ENCODE data around the gene SEMG2. TPM values are rescaled to one million over a fixed set of nuclear protein-coding genes. Genes with fewer than 3 reads are reported as not detected.

Gene SEMG2
- total RNA-seq, 1 donor from 2014 or later: not detected

Other genes starting within 250 kb of the SEMG2 start
- not detected for gene KCNS1, start 120.2 kb upstream of the SEMG2 start, total RNA-seq
- not detected for gene WFDC5, start 106.2 kb upstream of the SEMG2 start, total RNA-seq
- not detected for gene WFDC12, start 96.9 kb upstream of the SEMG2 start, total RNA-seq
- not detected for gene PI3, start 46.5 kb upstream of the SEMG2 start, total RNA-seq
- not detected for gene SEMG1, start 14.3 kb upstream of the SEMG2 start, total RNA-seq
- gene SLPI, start 33.2 kb downstream of the SEMG2 start, total RNA-seq: 16.5 TPM
- gene RBPJL, start 85.5 kb downstream of the SEMG2 start, total RNA-seq: not detected
- gene MATN4, start 86.9 kb downstream of the SEMG2 start, total RNA-seq: not detected
- 81.6 TPM for gene SDC4, start 127.1 kb downstream of the SEMG2 start, total RNA-seq
- 23.8 TPM for gene SYS1, start 141.8 kb downstream of the SEMG2 start, total RNA-seq
- not detected for gene TP53TG5, start 157.0 kb downstream of the SEMG2 start, total RNA-seq
- 28.7 TPM for gene DBNDD2, start 186.9 kb downstream of the SEMG2 start, total RNA-seq
- 90.9 TPM for gene PIGT, start 194.8 kb downstream of the SEMG2 start, total RNA-seq
- not detected for gene WFDC2, start 248.4 kb downstream of the SEMG2 start, total RNA-seq